ENCODE data around the gene POU3F3. TPM values are rescaled to one million over a fixed set of nuclear protein-coding genes. Genes with fewer than 3 reads are reported as not detected.

The POU3F3 gene
- total RNA-seq, 1 experiment from 2014 or later, result not detected

DNA sequence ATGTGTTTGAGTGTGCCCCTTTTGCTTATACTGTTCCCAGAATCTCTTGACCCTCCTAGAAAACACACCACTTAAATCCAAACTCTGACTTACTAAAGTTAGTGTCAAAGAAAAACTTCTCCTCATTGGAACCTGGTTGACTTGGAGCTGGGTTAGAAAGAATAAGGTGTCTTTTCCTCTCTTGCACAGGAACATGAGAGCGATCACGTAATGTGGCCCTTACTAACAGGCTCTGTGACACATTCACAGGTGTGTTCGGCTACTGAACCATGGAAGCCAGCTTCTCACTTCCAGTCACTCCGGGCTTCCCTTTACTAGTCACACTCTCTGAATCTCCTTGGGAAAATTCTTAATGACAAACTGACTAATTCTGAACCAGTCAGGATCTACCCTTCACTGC is 5.4 kb upstream of the POU3F3 start:
- Mint-ChIP-seq H3K9me3 (ENCODE audit: low read depth, unreplicated experiment) (no peaks in the 10 kb centered on the region), H3K4me1 (ENCODE audit: low read depth, unreplicated experiment) (peaks cover 18% of the 10 kb centered on the region), H3K36me3 (ENCODE audit: insufficient read depth, unreplicated experiment) (no peaks in the 10 kb centered on the region), H3K27ac (ENCODE audit: unreplicated experiment) (no peak overlapping the region), H3K27me3 (ENCODE audit: unreplicated experiment) (peaks cover 89% of the 10 kb centered on the region), H3K4me3 (ENCODE audit: low read depth, unreplicated experiment) (no peak overlapping the region)
- no peak for DNase-seq
- TF ChIP-seq, protein P1, sequence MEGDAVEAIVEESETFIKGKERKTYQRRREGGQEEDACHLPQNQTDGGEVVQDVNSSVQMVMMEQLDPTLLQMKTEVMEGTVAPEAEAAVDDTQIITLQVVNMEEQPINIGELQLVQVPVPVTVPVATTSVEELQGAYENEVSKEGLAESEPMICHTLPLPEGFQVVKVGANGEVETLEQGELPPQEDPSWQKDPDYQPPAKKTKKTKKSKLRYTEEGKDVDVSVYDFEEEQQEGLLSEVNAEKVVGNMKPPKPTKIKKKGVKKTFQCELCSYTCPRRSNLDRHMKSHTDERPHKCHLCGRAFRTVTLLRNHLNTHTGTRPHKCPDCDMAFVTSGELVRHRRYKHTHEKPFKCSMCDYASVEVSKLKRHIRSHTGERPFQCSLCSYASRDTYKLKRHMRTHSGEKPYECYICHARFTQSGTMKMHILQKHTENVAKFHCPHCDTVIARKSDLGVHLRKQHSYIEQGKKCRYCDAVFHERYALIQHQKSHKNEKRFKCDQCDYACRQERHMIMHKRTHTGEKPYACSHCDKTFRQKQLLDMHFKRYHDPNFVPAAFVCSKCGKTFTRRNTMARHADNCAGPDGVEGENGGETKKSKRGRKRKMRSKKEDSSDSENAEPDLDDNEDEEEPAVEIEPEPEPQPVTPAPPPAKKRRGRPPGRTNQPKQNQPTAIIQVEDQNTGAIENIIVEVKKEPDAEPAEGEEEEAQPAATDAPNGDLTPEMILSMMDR (IDR thresholded peaks at IDR 0.05; ENCODE audit: unreplicated experiment), result no peak
- intact Hi-C loops (cut with micrococcal nuclease; ENCODE audit: unreplicated experiment), result no loop called here
- BruUV-seq (replicated peaks), result no TSS peak
- CTCF ChIA-PET, result no interaction called here

DNA sequence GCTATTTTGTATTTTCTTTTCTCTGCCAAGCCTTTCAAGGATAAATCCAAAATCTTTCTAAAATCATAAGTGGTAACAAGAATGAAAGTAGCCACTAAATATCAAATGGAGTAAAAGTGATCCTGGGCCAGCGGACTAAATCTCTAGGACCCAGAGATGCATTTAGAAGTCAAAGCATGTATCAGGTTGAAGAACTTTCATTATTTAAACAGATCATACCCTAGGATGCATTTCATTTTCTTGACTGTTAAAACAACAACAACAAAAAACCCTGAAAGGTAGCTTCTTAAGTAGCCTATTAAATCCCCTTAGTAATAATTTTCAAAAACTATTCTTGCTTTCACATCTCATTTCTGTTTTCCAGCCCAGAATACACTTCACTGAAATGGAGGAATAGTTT is 4.8 kb upstream of the POU3F3 start:
- Mint-ChIP-seq H3K27me3 (ENCODE audit: unreplicated experiment) (peaks cover 95% of the 10 kb centered on the region), H3K9me3 (ENCODE audit: low read depth, unreplicated experiment) (peaks cover under 1% of the 10 kb centered on the region), H3K27ac (ENCODE audit: unreplicated experiment) (no peak overlapping the region), H3K4me3 (ENCODE audit: low read depth, unreplicated experiment) (no peak overlapping the region), H3K4me1 (ENCODE audit: low read depth, unreplicated experiment) (peaks cover 18% of the 10 kb centered on the region), H3K36me3 (ENCODE audit: insufficient read depth, unreplicated experiment) (no peaks in the 10 kb centered on the region)
- intact Hi-C loops (cut with micrococcal nuclease; ENCODE audit: unreplicated experiment), result loop anchor here (1.0 kb wide), 1 partner anchor 1688 kb away; no protein-coding TSS in a partner anchor
- TF ChIP-seq, protein P1 (IDR thresholded peaks at IDR 0.05; ENCODE audit: unreplicated experiment), result no peak
- CTCF ChIA-PET, result interaction anchor here (0.9 to 1.5 kb wide), 4 partner anchors 91 to 1688 kb away, joined by 3 to 10 read pairs (median 4); no protein-coding TSS in a partner anchor
- BruUV-seq (replicated peaks), result no TSS peak
- no peak for DNase-seq

DNA sequence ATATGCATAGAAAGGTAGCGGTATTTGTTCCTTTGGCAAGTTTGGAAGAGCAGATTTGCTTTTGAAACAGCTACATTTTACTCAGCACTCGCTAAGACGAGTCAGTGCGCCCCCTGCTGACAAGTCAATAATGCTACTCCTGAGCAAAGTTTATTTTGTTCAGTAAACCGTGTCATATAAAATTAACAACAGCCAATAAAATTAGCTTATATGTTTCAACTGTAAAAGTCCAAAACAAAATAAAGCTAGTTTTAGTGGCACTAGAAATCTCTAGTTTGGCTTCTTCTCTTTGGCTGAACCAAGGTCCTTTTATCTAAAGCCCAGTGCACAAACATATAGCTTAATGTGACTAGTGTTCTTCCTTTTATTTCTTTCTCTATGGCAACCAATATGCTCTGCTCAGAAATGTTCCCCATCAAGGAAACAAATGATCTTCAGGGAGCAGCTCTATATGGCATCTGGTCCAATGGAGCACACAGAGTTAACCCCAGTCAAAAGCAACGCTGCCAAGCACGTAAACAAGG is 4.2 kb upstream of the POU3F3 start:
- Mint-ChIP-seq H3K36me3 (ENCODE audit: insufficient read depth, unreplicated experiment) (peaks cover 3% of the 10 kb centered on the region), H3K4me3 (ENCODE audit: low read depth, unreplicated experiment) (no peak overlapping the region), H3K9me3 (ENCODE audit: low read depth, unreplicated experiment) (peaks cover 6% of the 10 kb centered on the region), H3K4me1 (ENCODE audit: low read depth, unreplicated experiment) (peaks cover 18% of the 10 kb centered on the region), H3K27ac (ENCODE audit: unreplicated experiment) (no peak overlapping the region), H3K27me3 (ENCODE audit: unreplicated experiment) (peaks cover 100% of the 10 kb centered on the region)
- peak; percentile 75 for DNase-seq
- intact Hi-C loops (cut with micrococcal nuclease; ENCODE audit: unreplicated experiment), result loop anchor here (1.0 kb wide), 1 partner anchor 1688 kb away; no protein-coding TSS in a partner anchor
- CTCF ChIA-PET, result interaction anchor here (0.8 to 1.5 kb wide), 5 partner anchors 19 to 1688 kb away, joined by 3 to 10 read pairs (median 4); no protein-coding TSS in a partner anchor
- TF ChIP-seq, protein P1 (IDR thresholded peaks at IDR 0.05; ENCODE audit: unreplicated experiment), result peak; percentile 73
- no TSS peak for BruUV-seq (replicated peaks)

DNA sequence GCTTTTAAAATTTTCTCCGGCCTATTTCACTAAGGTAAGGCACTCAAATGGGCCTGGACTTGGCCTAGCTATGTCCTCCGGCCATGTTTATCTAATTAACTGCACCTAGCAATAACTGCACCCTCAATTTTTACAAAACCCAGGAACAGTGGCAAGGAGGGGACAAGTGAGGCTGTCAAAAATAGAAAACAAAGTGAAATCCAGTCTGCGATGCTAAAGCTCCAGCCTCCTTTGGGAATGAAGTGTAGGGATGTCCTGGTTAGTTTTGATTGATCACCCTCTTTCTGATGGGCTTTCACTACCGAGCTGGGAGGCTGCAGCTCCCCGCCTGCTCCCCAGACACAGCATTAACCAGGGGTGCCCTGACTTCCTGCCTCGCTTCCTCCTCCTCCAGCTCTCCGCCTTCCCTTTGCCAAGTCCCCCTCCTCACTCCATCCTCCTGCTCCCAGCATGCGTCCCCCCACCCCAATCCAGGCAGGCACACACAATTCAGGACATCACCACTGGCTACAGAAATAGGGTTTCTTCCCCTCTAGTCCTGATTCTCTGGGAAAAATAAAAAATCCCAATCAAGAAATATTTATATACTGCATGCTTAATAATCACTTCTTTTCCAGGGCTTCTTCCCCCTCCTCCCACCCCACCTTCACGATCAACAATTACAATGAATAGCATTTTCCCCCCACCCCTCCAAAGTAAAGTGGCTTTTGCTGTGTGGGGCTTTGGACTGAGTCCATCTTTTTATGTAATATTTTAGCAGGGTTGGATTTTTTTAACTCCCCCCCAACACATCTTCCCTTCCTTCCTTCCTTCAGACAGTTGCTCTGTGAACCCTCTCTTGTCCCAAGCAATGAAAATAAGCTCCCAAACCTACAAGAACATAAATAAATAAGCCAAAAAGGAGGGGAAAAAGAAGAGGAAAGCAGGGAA is 3.3 kb upstream of the POU3F3 start:
- intact Hi-C loops (cut with micrococcal nuclease; ENCODE audit: unreplicated experiment), result no loop called here
- TF ChIP-seq, protein P1 (IDR thresholded peaks at IDR 0.05; ENCODE audit: unreplicated experiment), result no peak
- Mint-ChIP-seq H3K4me3 (ENCODE audit: low read depth, unreplicated experiment) (no peak overlapping the region), H3K27ac (ENCODE audit: unreplicated experiment) (no peak overlapping the region), H3K9me3 (ENCODE audit: low read depth, unreplicated experiment) (peaks cover 6% of the 10 kb centered on the region), H3K4me1 (ENCODE audit: low read depth, unreplicated experiment) (peaks cover 18% of the 10 kb centered on the region), H3K27me3 (ENCODE audit: unreplicated experiment) (peaks cover 94% of the 10 kb centered on the region), H3K36me3 (ENCODE audit: insufficient read depth, unreplicated experiment) (peaks cover 5% of the 10 kb centered on the region)
- CTCF ChIA-PET, result interaction anchor here (1.3 to 1.5 kb wide), 2 partner anchors 93 to 1689 kb away, joined by 4 to 10 read pairs; no protein-coding TSS in a partner anchor
- DNase-seq, result no peak
- BruUV-seq (replicated peaks), result no TSS peak

Measured in Calu3 (cell line).